Measurements from ENCODE around the gene PPP1R17.

- TF ChIP-seq POLR2A (IDR thresholded peaks at IDR 0.05), result no peak
- TF ChIP-seq, protein P1, sequence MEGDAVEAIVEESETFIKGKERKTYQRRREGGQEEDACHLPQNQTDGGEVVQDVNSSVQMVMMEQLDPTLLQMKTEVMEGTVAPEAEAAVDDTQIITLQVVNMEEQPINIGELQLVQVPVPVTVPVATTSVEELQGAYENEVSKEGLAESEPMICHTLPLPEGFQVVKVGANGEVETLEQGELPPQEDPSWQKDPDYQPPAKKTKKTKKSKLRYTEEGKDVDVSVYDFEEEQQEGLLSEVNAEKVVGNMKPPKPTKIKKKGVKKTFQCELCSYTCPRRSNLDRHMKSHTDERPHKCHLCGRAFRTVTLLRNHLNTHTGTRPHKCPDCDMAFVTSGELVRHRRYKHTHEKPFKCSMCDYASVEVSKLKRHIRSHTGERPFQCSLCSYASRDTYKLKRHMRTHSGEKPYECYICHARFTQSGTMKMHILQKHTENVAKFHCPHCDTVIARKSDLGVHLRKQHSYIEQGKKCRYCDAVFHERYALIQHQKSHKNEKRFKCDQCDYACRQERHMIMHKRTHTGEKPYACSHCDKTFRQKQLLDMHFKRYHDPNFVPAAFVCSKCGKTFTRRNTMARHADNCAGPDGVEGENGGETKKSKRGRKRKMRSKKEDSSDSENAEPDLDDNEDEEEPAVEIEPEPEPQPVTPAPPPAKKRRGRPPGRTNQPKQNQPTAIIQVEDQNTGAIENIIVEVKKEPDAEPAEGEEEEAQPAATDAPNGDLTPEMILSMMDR (IDR thresholded peaks at IDR 0.05), result no peak
Observed at GRCh38 chr7:31652063-31652326, 35.0 kb upstream of the PPP1R17 start.
